ENCODE data around the gene ZMYND12.

The ZMYND12 gene

GRCh38 chr1:42386051-42386450 lies 69.8 kb downstream of the ZMYND12 start:
- DNase-seq = no peak

DNA sequence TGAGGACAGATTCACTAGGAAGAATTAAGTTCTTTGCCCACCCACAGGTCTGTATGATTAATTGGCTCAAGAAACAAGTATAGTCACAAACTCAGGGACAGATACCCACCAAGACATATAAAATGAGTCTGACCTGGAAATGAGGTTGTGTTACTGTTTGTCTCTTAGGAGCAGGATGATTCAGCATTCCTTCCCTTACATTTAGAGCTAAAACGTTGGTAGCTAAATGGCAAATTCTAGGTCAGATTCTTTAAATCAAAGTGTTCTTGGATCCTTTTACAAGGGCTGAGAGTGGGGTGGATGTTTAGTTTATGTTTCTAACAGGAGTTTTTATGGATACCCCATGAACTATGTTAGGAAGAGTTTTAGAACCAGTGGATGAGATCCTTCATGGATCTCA lies 70.5 kb downstream of the ZMYND12 start:
- DNase-seq = no peak

DNA sequence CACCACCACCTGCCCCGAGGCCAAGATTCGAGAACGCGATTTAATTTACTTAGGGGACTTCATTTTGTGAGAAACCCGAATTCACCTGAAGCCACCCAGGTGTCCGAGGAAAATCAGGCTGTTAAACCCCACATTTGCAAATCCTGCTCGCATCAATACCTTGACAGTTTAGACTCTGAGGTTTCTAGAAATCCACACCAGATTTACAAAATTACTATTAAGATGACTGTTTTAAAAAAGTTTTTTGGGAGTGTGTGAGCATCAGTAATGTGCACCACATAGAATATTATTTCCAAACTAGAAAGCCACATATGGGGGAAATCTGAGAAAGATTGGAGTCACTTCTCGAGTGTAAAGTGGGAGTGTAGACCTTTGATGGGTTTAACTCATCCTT lies 74.5 kb downstream of the ZMYND12 start:
- DNase-seq = no peak

DNA sequence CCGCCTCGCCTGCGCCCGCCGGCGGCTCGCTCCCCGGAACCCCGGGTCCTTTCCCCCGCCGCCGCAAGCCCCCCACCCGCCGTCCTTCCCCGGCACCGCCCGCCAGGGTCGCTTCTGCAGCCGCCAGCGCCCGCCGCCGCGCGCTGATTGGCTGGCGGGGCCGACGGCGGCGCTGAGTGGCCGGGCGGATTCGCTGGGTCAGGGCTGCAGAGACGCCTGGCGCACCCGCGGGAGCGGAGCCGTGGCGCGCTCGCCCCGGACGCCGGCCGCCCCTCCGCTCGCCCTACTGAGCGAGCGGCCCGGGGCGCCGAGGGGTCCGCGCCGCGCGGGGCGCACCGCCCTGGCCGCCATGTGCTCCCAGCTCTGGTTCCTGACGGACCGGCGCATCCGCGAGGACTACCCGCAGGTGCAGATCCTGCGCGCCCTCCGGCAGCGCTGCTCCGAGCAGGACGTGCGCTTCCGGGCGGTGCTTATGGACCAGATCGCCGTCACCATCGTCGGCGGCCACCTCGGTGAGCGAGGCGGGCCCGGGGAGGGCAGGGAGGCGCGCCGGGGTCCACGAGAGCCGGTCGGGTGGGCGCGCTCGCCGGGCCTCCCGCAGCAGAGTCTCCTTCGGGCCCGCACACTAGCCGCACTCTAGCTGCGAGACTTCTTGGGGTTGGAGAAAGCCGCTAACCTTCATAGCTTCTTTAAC lies 75.1 kb downstream of the ZMYND12 start, which contains the start of gene RIMKLA:
RIMKLA (plus strand) TSS at position 207 of the 694 bp plus-strand sequence; CDS start at position 350, 143 bp downstream.
- peak; percentile 87 to 92 (median 88) for DNase-seq

All from NCI-H1417 (cell line).